ENCODE data around the gene ACP3. TPM values are rescaled to one million over a fixed set of nuclear protein-coding genes. Genes with fewer than 3 reads are reported as not detected.

Gene ACP3
- total and polyA plus RNA-seq, 2 experiments from 2014 or later, result 5.2 to 7.7 TPM

DNA sequence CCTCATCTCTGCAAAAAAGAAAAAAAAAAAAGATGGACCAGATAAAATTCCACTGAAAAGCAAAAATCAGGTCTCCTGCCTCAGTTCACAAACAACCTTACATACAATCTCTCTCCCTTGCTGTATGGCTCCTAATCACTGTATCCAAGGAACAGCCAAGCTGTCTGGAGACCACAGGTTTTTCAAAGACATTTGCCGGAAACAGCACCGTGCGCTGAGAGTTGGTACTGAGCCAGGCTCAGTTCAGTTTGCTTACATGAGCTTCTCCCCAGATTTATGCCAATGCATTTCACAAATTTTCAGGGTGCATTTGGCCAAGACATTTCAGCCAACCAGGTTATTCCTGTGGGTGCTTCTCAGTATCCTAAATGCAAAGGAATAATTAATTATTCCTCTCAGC lies 4.1 kb downstream of the ACP3 start:
- Histone ChIP-seq H3K4me1 (ENCODE audit: insufficient read depth) (peaks cover 4% of the 10 kb centered on the region), H3K27me3 (no peaks in the 10 kb centered on the region), H3K79me2 (no peaks in the 10 kb centered on the region), H3K4me3 (no peak overlapping the region), H3K9me3 (ENCODE audit: low read depth) (no peaks in the 10 kb centered on the region), H3K4me2 (no peak overlapping the region), H4K20me1 (ENCODE audit: insufficient read depth, poor library complexity, severe bottlenecking) (no peaks in the 10 kb centered on the region), H3K9me2 (replicated peaks; ENCODE audit: insufficient read depth) (no peaks in the 10 kb centered on the region), H3K36me3 (replicated peaks; ENCODE audit: insufficient read depth, low read depth) (no peaks in the 10 kb centered on the region), H2AFZ (no peak overlapping the region), H3K27ac (no peak overlapping the region)
- WGBS (ENCODE audit: low lambda C conversion rate, missing lambda C conversion rate), result 74% methylated on average over 3 of the region's 3 CpGs
- DNase-seq (ENCODE audit: low spot score), result no peak
- TF ChIP-seq EZH2 (IDR thresholded peaks at IDR 0.05; ENCODE audit: borderline replicate concordance) (no peak), EZH2phosphoT487 (IDR thresholded peaks at IDR 0.05; ENCODE audit: low read depth, severe bottlenecking, unreplicated experiment) (no peak)
- TF ChIP-seq, protein P1, sequence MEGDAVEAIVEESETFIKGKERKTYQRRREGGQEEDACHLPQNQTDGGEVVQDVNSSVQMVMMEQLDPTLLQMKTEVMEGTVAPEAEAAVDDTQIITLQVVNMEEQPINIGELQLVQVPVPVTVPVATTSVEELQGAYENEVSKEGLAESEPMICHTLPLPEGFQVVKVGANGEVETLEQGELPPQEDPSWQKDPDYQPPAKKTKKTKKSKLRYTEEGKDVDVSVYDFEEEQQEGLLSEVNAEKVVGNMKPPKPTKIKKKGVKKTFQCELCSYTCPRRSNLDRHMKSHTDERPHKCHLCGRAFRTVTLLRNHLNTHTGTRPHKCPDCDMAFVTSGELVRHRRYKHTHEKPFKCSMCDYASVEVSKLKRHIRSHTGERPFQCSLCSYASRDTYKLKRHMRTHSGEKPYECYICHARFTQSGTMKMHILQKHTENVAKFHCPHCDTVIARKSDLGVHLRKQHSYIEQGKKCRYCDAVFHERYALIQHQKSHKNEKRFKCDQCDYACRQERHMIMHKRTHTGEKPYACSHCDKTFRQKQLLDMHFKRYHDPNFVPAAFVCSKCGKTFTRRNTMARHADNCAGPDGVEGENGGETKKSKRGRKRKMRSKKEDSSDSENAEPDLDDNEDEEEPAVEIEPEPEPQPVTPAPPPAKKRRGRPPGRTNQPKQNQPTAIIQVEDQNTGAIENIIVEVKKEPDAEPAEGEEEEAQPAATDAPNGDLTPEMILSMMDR (IDR thresholded peaks at IDR 0.05; ENCODE audit: poor library complexity), result no peak

DNA sequence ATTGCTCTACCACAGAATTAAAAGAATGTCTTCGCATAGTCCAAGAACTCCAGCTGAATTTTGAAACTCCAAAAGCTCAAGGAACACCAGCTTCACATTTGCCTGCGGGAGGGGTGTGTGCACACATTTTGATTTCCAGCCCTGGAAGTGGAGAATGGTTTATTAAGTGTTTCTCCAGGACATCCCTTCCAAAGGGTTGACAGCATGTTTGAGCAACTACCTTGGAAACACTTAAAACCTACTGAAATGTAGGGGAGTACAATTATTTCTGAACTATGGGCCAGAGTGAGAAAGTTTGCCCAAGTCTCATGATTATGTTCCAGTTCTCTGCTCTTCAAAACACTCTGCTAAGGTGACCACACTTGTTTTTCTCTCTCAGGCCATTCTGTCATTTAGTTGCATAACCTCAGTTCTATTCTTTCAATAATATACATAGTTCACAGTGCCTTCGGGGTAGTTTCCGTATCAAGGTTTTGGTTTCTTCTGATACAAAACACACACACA lies 7.9 kb downstream of the ACP3 start:
- no peaks in the 10 kb centered on the region for H3K9me2 ChIP-seq (replicated peaks; ENCODE audit: insufficient read depth)
- no peak overlapping the region for H3K4me3 ChIP-seq
- TF ChIP-seq, protein P1 (IDR thresholded peaks at IDR 0.05; ENCODE audit: poor library complexity), result no peak
- no peak for TF ChIP-seq EZH2 (IDR thresholded peaks at IDR 0.05; ENCODE audit: borderline replicate concordance)
- TF ChIP-seq EZH2phosphoT487 (IDR thresholded peaks at IDR 0.05; ENCODE audit: low read depth, severe bottlenecking, unreplicated experiment), result no peak
- no peak overlapping the region for H3K4me2 ChIP-seq
- H3K27me3 ChIP-seq, result no peaks in the 10 kb centered on the region
- no peak overlapping the region for H3K27ac ChIP-seq
- H3K9me3 ChIP-seq (ENCODE audit: low read depth), result no peaks in the 10 kb centered on the region
- H4K20me1 ChIP-seq (ENCODE audit: insufficient read depth, poor library complexity, severe bottlenecking), result no peaks in the 10 kb centered on the region
- DNase-seq (ENCODE audit: low spot score), result no peak
- H3K79me2 ChIP-seq, result no peaks in the 10 kb centered on the region
- H3K4me1 ChIP-seq (ENCODE audit: insufficient read depth), result no peaks in the 10 kb centered on the region
- no peaks in the 10 kb centered on the region for H3K36me3 ChIP-seq (replicated peaks; ENCODE audit: insufficient read depth, low read depth)
- WGBS (ENCODE audit: low lambda C conversion rate, missing lambda C conversion rate), result 88% methylated on average over 4 of the region's 4 CpGs
- H2AFZ ChIP-seq, result no peak overlapping the region

DNA sequence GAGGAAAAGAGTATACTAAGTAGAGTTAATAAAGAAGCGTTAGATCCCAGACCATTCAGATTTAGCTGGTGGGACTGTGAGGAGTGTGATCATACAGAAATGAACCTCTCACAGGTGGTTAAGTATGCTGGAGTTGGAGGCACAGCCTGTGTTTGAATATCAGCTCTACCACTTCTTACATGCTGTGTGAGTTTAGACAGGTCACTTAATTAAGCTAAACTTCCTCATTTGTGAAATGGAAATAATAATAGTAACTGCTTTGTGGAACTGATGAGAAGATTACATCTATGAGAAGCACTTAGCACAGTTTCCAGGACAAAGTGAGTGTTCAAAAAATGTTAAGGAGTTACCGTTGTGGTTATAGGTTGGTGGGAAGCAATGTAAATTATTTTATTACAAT lies 8.4 kb downstream of the ACP3 start:
- Histone ChIP-seq H3K27me3 (no peaks in the 10 kb centered on the region), H3K36me3 (replicated peaks; ENCODE audit: insufficient read depth, low read depth) (no peaks in the 10 kb centered on the region), H3K4me1 (ENCODE audit: insufficient read depth) (no peaks in the 10 kb centered on the region), H3K27ac (no peak overlapping the region), H3K9me3 (ENCODE audit: low read depth) (no peaks in the 10 kb centered on the region), H3K4me3 (no peak overlapping the region), H3K4me2 (no peak overlapping the region), H3K79me2 (no peaks in the 10 kb centered on the region), H3K9me2 (replicated peaks; ENCODE audit: insufficient read depth) (no peaks in the 10 kb centered on the region), H4K20me1 (ENCODE audit: insufficient read depth, poor library complexity, severe bottlenecking) (no peaks in the 10 kb centered on the region), H2AFZ (no peak overlapping the region)
- WGBS (ENCODE audit: low lambda C conversion rate, missing lambda C conversion rate), result 78% methylated on average over 2 of the region's 2 CpGs
- no peak for DNase-seq (ENCODE audit: low spot score)
- no peak for TF ChIP-seq EZH2phosphoT487 (IDR thresholded peaks at IDR 0.05; ENCODE audit: low read depth, severe bottlenecking, unreplicated experiment)
- TF ChIP-seq EZH2 (IDR thresholded peaks at IDR 0.05; ENCODE audit: borderline replicate concordance), result no peak
- TF ChIP-seq, protein P1 (IDR thresholded peaks at IDR 0.05; ENCODE audit: poor library complexity), result no peak

DNA sequence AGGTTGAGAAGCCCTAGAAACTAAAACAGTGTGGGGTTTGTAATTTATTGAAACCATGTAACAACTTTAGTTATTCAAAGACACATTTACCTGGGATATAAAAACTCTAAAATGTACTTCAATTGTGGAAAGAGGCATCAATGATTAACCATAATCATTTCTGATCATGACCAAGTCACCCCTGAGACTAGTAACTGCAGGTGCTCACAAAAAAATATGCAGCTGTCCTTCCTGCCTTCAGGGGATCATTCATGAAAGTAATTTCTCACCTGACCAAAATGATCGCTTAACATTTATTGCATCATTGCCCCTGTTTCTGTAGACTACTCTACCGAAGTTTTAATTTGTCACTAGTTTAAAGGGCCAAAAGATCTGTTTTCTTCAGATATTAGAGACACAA lies 9.0 kb downstream of the ACP3 start:
- no peak overlapping the region for H3K27ac ChIP-seq
- H3K27me3 ChIP-seq, result no peaks in the 10 kb centered on the region
- H3K4me3 ChIP-seq, result no peak overlapping the region
- H3K9me3 ChIP-seq (ENCODE audit: low read depth), result no peaks in the 10 kb centered on the region
- no peaks in the 10 kb centered on the region for H3K36me3 ChIP-seq (replicated peaks; ENCODE audit: insufficient read depth, low read depth)
- no peak for DNase-seq (ENCODE audit: low spot score)
- H2AFZ ChIP-seq, result no peak overlapping the region
- H3K4me1 ChIP-seq (ENCODE audit: insufficient read depth), result no peaks in the 10 kb centered on the region
- no peaks in the 10 kb centered on the region for H3K9me2 ChIP-seq (replicated peaks; ENCODE audit: insufficient read depth)
- no peaks in the 10 kb centered on the region for H3K79me2 ChIP-seq
- no peaks in the 10 kb centered on the region for H4K20me1 ChIP-seq (ENCODE audit: insufficient read depth, poor library complexity, severe bottlenecking)
- WGBS (ENCODE audit: low lambda C conversion rate, missing lambda C conversion rate), result 68% methylated on average over 2 of the region's 2 CpGs
- H3K4me2 ChIP-seq, result no peak overlapping the region
- TF ChIP-seq, protein P1 (IDR thresholded peaks at IDR 0.05; ENCODE audit: poor library complexity), result no peak
- TF ChIP-seq EZH2phosphoT487 (IDR thresholded peaks at IDR 0.05; ENCODE audit: low read depth, severe bottlenecking, unreplicated experiment) (no peak), EZH2 (IDR thresholded peaks at IDR 0.05; ENCODE audit: borderline replicate concordance) (no peak)

All from hepatocyte (in vitro differentiated cells).